Measurements from ENCODE around the gene PER2. TPM values are rescaled to one million over a fixed set of nuclear protein-coding genes. Genes with fewer than 3 reads are reported as not detected.

The PER2 gene
- total and polyA plus RNA-seq, 12 donors: 1.3 to 11.4 (median 4.8) TPM

GRCh38 chr2:238321467-238321866 is 33.1 kb upstream of the PER2 start:
- H3K36me3 ChIP-seq (replicated peaks in 1 of 2): no peaks in the 10 kb centered on the region
- intact Hi-C loops (cut with DNase I): no loop called here
- peaks cover 10 to 14% of the 10 kb centered on the region in 2 donors for H3K4me1 ChIP-seq (replicated peaks in 1 of 2)
- DNase-seq: no peak
- no peaks in the 10 kb centered on the region for H3K27me3 ChIP-seq
- no peak for TF ChIP-seq CTCF (IDR thresholded peaks at IDR 0.05)
- TF ChIP-seq POLR2A (IDR thresholded peaks at IDR 0.05): no peak
- peak overlapping the region in 2 of 4 donors; percentile 48 to 97 for H3K4me3 ChIP-seq
- H3K27ac ChIP-seq: no peak overlapping the region
- H3K9me3 ChIP-seq (replicated peaks in 1 of 3): no peaks in the 10 kb centered on the region
- 64 to 70% (median 67%) methylated on average over 4 to 9 of the region's 9 CpGs for WGBS, 4 donors

- H3K4me1 ChIP-seq (replicated peaks in 1 of 2): peaks cover 10 to 14% of the 10 kb centered on the region in 2 donors
- no peaks in the 10 kb centered on the region for H3K36me3 ChIP-seq (replicated peaks in 1 of 2)
- intact Hi-C loops (cut with DNase I): no loop called here
- H3K4me3 ChIP-seq: peak overlapping the region; percentile 10 to 97 (median 46)
- no peaks in the 10 kb centered on the region for H3K9me3 ChIP-seq (replicated peaks in 1 of 3)
- peak in 6 of 7 donors; percentile 13 to 33 (median 26) for DNase-seq
- 0 to 1% (median 0%) methylated on average over 9 to 65 of the region's 65 CpGs for WGBS, 4 donors
- peak overlapping the region in 1 of 5 donors; percentile 72 for H3K27ac ChIP-seq
- no peak for TF ChIP-seq POLR2A (IDR thresholded peaks at IDR 0.05)
- TF ChIP-seq CTCF (IDR thresholded peaks at IDR 0.05): no peak
- H3K27me3 ChIP-seq: no peaks in the 10 kb centered on the region
Observed at GRCh38 chr2:238320648-238321281, 32.4 kb upstream of the PER2 start.

GRCh38 chr2:238320246-238320647 is 31.8 kb upstream of the PER2 start, which contains the start of gene TRAF3IP1:
TSS of gene TRAF3IP1 (plus strand) at chr2:238320518. CDS start at chr2:238320663, 145 bp downstream.
- no peaks in the 10 kb centered on the region for H3K9me3 ChIP-seq (replicated peaks in 1 of 3)
- 0 to 1% (median 0%) methylated on average over 1 to 58 of the region's 58 CpGs for WGBS, 4 donors
- H3K36me3 ChIP-seq (replicated peaks in 1 of 2): no peaks in the 10 kb centered on the region
- peak within 1 kb of the TSS in 3 of 5 donors; percentile 6 to 72 (median 35) for H3K27ac ChIP-seq
- TF ChIP-seq POLR2A (IDR thresholded peaks at IDR 0.05) (peak; percentile 17 to 42), CTCF (IDR thresholded peaks at IDR 0.05) (no peak)
- intact Hi-C loops (cut with DNase I): no loop called here
- peak; percentile 94 to 98 (median 97) for DNase-seq
- peak within 1 kb of the TSS; percentile 10 to 97 (median 46) for H3K4me3 ChIP-seq
- H3K27me3 ChIP-seq: no peaks in the 10 kb centered on the region
- H3K4me1 ChIP-seq (replicated peaks in 1 of 2): peaks cover 10 to 14% of the 10 kb centered on the region in 2 donors

DNA sequence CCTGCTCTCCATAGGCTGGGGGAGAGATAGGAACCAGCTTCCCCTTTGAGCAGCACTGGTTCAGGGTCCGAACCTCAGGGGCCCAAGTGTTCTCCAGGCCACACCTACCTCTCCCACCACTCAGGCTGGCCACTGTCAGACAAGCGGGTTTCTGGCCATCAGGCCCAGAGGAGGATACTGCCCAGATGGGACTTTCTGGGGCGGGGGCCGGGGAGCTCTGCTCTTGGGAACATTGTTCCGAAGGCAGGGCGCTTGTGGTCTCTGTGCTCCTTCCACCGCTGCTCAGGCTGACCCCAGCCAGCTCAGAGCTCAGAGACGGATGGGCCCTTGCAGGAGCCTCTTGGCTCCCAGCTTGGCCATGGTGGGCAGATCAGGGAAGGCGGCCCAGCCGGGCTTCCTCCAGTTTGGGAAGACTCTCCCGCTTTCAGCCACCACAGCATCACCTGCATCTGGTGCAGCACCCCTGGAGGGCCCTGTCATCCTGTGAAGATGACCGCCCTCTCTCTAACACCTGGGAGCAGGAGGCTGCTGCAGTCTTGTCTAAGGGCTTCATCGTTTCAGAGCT is 26.7 kb upstream of the PER2 start:
- Histone ChIP-seq H3K4me3 (no peak overlapping the region), H3K9me3 (replicated peaks in 1 of 3) (no peaks in the 10 kb centered on the region), H3K27me3 (no peaks in the 10 kb centered on the region), H3K4me1 (replicated peaks in 1 of 2) (peaks cover 0 to 6% of the 10 kb centered on the region in 2 donors), H3K36me3 (replicated peaks in 1 of 2) (no peaks in the 10 kb centered on the region), H3K27ac (no peak overlapping the region)
- intact Hi-C loops (cut with DNase I): no loop called here
- DNase-seq: no peak
- no peak for TF ChIP-seq POLR2A (IDR thresholded peaks at IDR 0.05)
- WGBS, 4 donors: 90 to 96% (median 95%) methylated on average over 4 to 13 of the region's 13 CpGs
